SK-N-SH (cell line): ENCODE results near the gene GRIP1.

ENCODE experiments used
- EP300 ChIP-seq, 2 experiments: IDR thresholded peaks; 2 replicates each; pipeline versions ENCODE4 v1.4.0 to v1.6.1; 2012; ENCODE audit warnings: borderline replicate concordance in 1 of 2, low read depth in 1 of 2, low read length in 1 of 2
- EZH2phosphoT487 ChIP-seq: fragments of 200-600 bp; sonication (generic); IDR thresholded peaks from 2 replicates; pipeline ENCODE4 v1.6.1; 2017; ENCODE audit warnings: low read depth, mixed run types, mild to moderate bottlenecking, antibody characterized with exemption, moderate library complexity, borderline replicate concordance
- MEF2A ChIP-seq: IDR thresholded peaks from 2 replicates; pipeline ENCODE4 v1.4.0; 2012; ENCODE audit warnings: low read depth, borderline replicate concordance
- MXI1 ChIP-seq: IDR thresholded peaks from 2 replicates; pipeline ENCODE4 v1.6.1; 2012; ENCODE audit warnings: mild to moderate bottlenecking, low read depth, low read length, improper control_type of control experiment
- POLR2AphosphoS5 ChIP-seq: IDR thresholded peaks from 2 replicates; pipeline ENCODE4 v1.6.1; 2012; ENCODE audit warnings: low read depth, low read length
- RAD21 ChIP-seq: IDR thresholded peaks from 2 replicates; pipeline ENCODE4 v1.6.1; 2012; ENCODE audit warnings: mild to moderate bottlenecking, low read length
- RCOR1 ChIP-seq: fragments of 150-350 bp; IDR thresholded peaks from 2 replicates; pipeline ENCODE4 v1.6.1; 2017; ENCODE audit warnings: antibody characterized with exemption, low read length
- TF ChIP-seq, protein P1 (sequence below): fragments of 200-600 bp; sonication (generic); IDR thresholded peaks from 2 replicates; pipeline ENCODE4 v1.6.1; 2017; ENCODE audit warnings: antibody characterized with exemption, mild to moderate bottlenecking, moderate library complexity
- TF ChIP-seq, protein P2 (sequence below): IDR thresholded peaks from 2 replicates; pipeline ENCODE4 v1.4.0; 2012; ENCODE audit warnings: low read depth, borderline replicate concordance
- TF ChIP-seq, protein P3 (sequence below): IDR thresholded peaks from 2 replicates; pipeline ENCODE4 v1.4.0; 2012; ENCODE audit warnings: low read depth

DNA sequence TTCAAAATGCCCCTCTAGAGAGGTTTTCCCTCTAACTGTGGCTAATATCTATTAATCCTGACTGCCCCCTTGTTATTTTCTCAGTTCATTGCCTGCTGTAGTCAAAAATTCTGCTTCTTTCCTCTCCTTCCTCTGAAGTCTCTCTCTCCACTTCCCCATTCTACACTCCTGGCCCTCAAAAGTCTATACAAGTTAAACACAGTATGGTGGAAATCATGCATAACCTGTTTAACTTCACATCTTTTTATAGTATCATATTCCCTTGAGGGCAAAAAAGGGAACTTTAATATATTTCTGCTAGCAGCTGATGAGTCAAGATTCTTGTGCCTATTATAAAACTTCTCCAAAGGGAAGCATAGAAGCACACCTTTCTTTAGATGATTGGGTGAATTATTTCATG, 16.7 kb downstream of the GRIP1 start:
- TF ChIP-seq, protein P1, sequence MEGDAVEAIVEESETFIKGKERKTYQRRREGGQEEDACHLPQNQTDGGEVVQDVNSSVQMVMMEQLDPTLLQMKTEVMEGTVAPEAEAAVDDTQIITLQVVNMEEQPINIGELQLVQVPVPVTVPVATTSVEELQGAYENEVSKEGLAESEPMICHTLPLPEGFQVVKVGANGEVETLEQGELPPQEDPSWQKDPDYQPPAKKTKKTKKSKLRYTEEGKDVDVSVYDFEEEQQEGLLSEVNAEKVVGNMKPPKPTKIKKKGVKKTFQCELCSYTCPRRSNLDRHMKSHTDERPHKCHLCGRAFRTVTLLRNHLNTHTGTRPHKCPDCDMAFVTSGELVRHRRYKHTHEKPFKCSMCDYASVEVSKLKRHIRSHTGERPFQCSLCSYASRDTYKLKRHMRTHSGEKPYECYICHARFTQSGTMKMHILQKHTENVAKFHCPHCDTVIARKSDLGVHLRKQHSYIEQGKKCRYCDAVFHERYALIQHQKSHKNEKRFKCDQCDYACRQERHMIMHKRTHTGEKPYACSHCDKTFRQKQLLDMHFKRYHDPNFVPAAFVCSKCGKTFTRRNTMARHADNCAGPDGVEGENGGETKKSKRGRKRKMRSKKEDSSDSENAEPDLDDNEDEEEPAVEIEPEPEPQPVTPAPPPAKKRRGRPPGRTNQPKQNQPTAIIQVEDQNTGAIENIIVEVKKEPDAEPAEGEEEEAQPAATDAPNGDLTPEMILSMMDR, result no peak
- TF ChIP-seq EP300 (IDR thresholded peaks at IDR 0.05; ENCODE audit: borderline replicate concordance in 1 of 2, low read depth in 1 of 2, low read length in 1 of 2), result no peak
- TF ChIP-seq MEF2A, result no peak
- no peak for TF ChIP-seq RCOR1
- TF ChIP-seq EZH2phosphoT487, result no peak
- TF ChIP-seq RAD21, result no peak
- no peak for TF ChIP-seq MXI1
- TF ChIP-seq, protein P2, sequence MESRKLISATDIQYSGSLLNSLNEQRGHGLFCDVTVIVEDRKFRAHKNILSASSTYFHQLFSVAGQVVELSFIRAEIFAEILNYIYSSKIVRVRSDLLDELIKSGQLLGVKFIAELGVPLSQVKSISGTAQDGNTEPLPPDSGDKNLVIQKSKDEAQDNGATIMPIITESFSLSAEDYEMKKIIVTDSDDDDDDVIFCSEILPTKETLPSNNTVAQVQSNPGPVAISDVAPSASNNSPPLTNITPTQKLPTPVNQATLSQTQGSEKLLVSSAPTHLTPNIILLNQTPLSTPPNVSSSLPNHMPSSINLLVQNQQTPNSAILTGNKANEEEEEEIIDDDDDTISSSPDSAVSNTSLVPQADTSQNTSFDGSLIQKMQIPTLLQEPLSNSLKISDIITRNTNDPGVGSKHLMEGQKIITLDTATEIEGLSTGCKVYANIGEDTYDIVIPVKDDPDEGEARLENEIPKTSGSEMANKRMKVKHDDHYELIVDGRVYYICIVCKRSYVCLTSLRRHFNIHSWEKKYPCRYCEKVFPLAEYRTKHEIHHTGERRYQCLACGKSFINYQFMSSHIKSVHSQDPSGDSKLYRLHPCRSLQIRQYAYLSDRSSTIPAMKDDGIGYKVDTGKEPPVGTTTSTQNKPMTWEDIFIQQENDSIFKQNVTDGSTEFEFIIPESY, result no peak
- TF ChIP-seq, protein P3, sequence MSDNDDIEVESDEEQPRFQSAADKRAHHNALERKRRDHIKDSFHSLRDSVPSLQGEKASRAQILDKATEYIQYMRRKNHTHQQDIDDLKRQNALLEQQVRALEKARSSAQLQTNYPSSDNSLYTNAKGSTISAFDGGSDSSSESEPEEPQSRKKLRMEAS, result no peak
- TF ChIP-seq POLR2AphosphoS5, result no peak
